Astrocyte of the spinal cord (primary cell): Measurements from ENCODE around the gene HDAC10.

Experiments
- DNase-seq: peaks from one replicate; pipeline ENCODE4 v3.0.0; 2011; ENCODE audit warnings: low read depth, low spot score
- H3K4me3 ChIP-seq: 2 replicates; pipeline ENCODE4 v1.5.1; 2011; ENCODE audit warnings: low read depth, mild to moderate bottlenecking, low read length, moderate library complexity
- in situ Hi-C: cut with HindIII; loops from 2 replicates; pipeline ENCODE4 v1.10.0; 2017; ENCODE audit warnings: low sequenced_read_pairs
- TF ChIP-seq, protein P1 (sequence below): IDR thresholded peaks from 2 replicates; pipeline ENCODE4 v1.5.1; 2012; ENCODE audit warnings: low read depth, mild to moderate bottlenecking, low read length, inconsistent platforms

HDAC10 gene

DNA sequence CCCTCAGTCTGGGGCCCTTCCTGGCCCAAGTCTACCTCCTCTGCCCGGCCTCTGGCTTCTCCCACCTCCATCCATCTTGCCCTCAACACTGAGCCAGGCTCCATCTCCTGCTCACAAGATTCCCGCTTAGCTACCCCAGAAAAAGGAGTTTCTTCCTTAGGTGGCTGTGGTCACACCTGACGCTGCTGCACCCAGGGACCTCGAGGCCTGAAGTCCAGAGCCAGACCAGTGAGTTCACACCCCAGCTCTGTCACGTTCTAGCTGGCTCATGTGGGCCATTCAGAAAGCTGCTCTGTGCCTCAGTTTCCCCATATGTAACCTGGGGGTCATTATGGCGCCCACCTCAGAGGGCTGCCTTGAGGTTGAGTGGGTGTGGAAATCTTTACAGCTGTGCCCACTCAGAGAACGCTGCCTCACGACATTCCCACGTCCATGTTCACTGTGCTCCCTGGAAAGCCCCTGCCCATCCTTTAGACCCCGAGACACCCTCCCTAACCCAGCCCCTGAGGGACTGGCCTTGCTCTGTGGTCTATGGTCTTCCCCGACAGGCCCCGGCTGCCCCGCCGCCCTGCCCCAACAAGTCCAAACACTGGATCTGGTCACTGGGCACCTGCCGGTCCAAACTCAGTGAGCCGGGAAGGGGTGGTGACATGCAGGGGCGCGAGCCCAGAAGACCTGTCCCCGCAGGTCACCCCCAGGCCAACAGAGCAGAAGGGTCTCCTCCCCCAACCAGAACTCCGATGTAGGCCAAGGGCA, 46.6 kb upstream of the HDAC10 start:
- DNase-seq: no peak
- in situ Hi-C loops: no loop called here
- H3K4me3 ChIP-seq: no peak overlapping the region
- TF ChIP-seq, protein P1, sequence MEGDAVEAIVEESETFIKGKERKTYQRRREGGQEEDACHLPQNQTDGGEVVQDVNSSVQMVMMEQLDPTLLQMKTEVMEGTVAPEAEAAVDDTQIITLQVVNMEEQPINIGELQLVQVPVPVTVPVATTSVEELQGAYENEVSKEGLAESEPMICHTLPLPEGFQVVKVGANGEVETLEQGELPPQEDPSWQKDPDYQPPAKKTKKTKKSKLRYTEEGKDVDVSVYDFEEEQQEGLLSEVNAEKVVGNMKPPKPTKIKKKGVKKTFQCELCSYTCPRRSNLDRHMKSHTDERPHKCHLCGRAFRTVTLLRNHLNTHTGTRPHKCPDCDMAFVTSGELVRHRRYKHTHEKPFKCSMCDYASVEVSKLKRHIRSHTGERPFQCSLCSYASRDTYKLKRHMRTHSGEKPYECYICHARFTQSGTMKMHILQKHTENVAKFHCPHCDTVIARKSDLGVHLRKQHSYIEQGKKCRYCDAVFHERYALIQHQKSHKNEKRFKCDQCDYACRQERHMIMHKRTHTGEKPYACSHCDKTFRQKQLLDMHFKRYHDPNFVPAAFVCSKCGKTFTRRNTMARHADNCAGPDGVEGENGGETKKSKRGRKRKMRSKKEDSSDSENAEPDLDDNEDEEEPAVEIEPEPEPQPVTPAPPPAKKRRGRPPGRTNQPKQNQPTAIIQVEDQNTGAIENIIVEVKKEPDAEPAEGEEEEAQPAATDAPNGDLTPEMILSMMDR: no peak

DNA sequence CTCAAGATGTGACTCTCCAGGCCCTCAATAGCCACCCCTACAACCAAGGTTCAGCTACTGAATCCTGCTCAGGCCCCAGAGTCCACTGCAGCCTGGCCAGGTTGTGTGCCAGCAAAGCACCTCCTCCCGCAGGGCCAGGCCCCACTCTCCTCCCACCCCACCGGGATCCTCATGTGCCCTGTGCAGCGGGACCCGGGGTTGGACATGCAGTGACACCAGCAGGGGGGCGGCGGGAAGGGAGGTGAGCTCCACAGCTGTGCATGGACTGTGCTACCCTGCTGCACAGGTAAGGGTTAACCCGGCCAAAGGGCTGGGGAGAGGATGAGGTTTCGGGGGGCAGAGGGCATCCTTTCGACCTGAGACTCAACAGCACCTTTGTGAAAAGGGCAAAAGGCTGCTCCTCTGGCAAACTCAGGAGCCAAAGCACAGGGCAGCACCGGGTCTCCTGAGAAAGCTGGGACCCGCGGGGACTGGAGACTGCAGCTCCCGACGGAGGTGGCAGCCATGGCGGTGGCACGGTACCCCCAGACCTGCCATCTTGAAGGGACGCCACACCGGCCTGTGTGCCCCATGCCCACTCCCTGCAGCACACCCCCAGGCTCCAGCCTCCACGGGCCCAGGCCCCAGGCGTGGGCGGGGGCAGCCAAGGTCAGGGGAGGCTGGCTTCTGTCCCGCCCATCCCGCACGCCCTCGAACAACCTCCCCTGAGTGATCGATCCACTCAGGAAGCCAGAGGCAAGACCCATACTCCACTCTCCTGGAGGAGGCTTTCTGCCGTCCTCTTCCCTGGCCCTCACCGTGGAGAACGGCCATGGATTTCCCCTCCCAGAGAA, 45.8 kb upstream of the HDAC10 start:
- no peak overlapping the region for H3K4me3 ChIP-seq
- DNase-seq: no peak
- in situ Hi-C loops: no loop called here
- TF ChIP-seq, protein P1: no peak

DNA sequence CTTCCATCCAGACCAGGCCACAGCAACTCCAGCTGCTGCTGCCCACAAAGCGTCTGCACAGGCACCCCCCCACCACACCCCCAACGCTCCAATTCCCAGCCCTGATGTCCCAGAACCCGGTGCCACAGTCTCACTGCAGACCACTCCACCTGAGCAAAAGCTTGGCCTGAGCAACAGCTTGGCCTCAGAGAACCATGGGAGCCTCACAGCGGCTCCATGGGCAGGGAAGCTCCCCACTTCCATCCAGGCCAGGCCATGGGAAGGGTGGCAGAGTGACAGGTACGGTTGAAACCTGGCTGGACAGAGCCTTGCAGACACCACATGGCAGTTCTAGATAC, 43.2 kb upstream of the HDAC10 start:
- TF ChIP-seq, protein P1: no peak
- no peak overlapping the region for H3K4me3 ChIP-seq
- no peak for DNase-seq
- in situ Hi-C loops: no loop called here

DNA sequence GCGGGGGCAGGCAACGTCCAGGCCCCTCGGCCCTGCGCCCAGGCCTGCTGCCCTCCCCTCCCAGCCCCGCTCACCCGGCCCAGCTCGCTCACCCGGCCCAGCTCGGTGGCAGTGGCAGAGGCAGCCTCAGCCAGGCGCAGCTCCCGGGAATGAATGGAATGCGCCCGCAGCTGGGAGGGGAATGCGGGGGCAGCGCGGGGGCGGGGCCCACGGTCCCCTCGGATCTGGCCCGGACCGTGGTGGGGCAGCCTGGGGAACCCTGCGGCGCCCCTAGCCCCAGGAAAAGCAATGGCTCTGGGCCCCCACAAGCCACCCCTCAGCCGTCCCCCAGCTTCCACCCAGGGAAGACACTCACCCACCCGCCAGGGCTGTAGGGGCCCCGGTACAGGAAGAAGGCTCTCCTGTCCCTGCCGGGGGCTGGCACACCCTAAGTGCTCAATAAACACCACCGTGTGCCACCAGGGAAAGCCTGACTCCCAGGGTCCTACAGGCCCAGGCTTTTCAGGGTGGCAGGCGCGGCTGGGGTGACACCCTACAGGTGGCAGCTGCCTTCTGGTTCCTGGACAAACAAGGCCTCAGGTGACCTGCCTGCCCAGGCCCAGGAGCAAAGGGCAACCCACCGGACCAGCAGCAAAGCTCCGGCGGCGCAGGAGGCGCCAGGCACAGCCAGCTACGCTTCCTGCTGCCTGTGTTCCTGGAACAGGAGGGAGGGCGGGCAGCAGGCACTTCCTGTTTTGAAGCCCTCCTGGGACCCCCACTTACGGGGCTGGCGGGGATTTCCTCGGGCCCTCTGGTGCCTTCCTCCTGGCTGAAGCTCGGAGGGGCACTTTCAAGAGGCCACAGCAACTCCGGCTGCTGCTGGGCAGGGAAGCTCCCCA, 42.6 kb upstream of the HDAC10 start:
- TF ChIP-seq, protein P1: no peak
- in situ Hi-C loops: no loop called here
- H3K4me3 ChIP-seq: no peak overlapping the region
- peak; percentile 65 for DNase-seq

DNA sequence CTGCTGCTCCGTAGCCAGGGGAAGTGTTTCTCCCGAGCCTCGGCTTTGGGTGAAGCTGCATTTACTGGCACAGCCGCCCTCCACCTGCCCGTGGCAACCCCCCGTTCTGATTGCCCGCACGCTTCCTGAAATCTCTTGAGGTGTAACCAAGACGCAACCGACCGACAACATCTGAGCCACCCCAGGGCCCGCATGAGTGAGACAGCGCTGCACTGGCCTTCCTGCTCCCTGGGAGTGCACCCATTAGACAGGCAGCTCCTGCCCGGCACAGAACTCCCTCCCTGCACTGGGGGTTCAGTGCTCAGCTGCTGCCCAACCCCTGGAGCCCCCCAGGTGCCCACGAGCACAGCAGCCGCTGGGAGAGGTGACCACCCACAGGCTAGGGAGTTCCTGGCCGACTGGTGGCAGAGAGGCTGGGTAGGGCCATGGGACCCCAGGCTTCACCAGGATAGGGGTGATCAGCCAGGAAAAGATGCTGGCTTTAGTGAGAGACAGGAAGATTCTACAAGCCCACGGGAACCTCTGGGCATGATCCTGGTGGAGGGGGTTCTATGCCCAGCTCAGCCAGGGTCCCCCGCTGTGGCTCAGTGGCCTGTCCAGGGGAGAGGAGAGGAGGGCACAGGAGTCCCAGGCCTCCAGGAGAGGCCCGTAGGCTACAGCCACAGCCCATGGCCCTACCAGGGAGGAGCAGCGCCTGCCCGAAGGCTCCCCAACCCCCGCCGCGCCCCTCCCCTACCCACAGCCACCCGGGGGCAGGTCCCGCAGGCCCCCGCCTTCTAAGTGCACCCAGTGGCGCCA, 41.8 kb upstream of the HDAC10 start:
- DNase-seq: no peak
- in situ Hi-C loops: no loop called here
- peak overlapping the region; percentile 13 for H3K4me3 ChIP-seq
- TF ChIP-seq, protein P1: no peak
